Body of pancreas (tissue), 4 donors: ENCODE results near the gene ATIC. TPM values are rescaled to one million over a fixed set of nuclear protein-coding genes. Genes with fewer than 3 reads are reported as not detected.
"Not testable (repeated sequence)": the region's sequence is repeated elsewhere in the genome, so short reads cannot be mapped to it uniquely, and the experiment has no call there.

ENCODE experiments used
- ATAC-seq: fragments of 150-250 bp; one replicate; pipeline ENCODE4 v1.9.1; 2016
- DNase-seq, 4 donors: peaks; one replicate each; pipeline ENCODE4 v3.0.0-alpha.2; 2019
- H3K27ac ChIP-seq, 4 donors: fragments of 200-600 bp; sonication (generic); 1 replicate in 3 of 4; 2 replicates in 1 of 4; pipeline versions ENCODE4 v1.5.1 to v1.6.1; 2016 to 2019; ENCODE audit warnings: mild to moderate bottlenecking in 1 of 4, mixed read lengths in 1 of 4, moderate library complexity in 1 of 4
- H3K27me3 ChIP-seq, 2 donors: fragments of 200-600 bp; sonication (generic); one replicate each; pipeline ENCODE4 v1.6.0; 2016; ENCODE audit warnings: mild to moderate bottlenecking in 1 of 2
- H3K36me3 ChIP-seq, 2 donors: fragments of 200-600 bp; sonication (generic); replicated peaks in 1 of 2; 2 replicates each; pipeline ENCODE4 v1.5.1; 2016; ENCODE audit warnings: low read depth in 2 of 2; ENCODE audit not compliant: insufficient read depth in 1 of 2
- H3K4me1 ChIP-seq: fragments of 200-600 bp; sonication (generic); one replicate; pipeline ENCODE4 v1.6.0; 2016
- H3K4me3 ChIP-seq, 2 donors: fragments of 200-600 bp; sonication (generic); 1 replicate in 1 of 2; 2 replicates in 1 of 2; pipeline ENCODE4 v1.5.1; 2016 to 2019
- H3K9me3 ChIP-seq, 3 donors: fragments of 200-600 bp; sonication (generic); 1 replicate in 2 of 3; 2 replicates in 1 of 3; pipeline ENCODE4 v1.5.1; 2016
- CTCF ChIP-seq, 7 experiments: fragments of 450-650 bp in 4 of 7; fragments of 200-600 bp in 3 of 7; sonication (generic) in 3 of 7; IDR thresholded peaks; one replicate each; pipeline ENCODE4 v1.5.1; 2016 to 2019; ENCODE audit warnings: antibody characterized with exemption in 7 of 7
- POLR2A ChIP-seq, 3 donors: fragments of 450-650 bp; IDR thresholded peaks; one replicate each; pipeline ENCODE4 v1.6.1; 2016; ENCODE audit warnings: antibody characterized with exemption in 3 of 3, mild to moderate bottlenecking in 2 of 3
- WGBS, 2 donors: methylation state at CpG; one replicate each; pipeline ENCODE4 v1.1.5; 2017; 5-methylcytosine and 5-hydroxymethylcytosine counted together
- intact Hi-C: fragments of 100-400 bp; cut with DNase I; formaldehyde crosslinking; loops from one replicate; pipeline ENCODE4 v1.15.1; 2023
- total RNA-seq, 2 donors: library from RNA; depleted of rRNA; stranded (reverse); fragments of >200 nt; gene quantifications; one replicate each; pipeline ENCODE4 v1.1.0, GENCODE V29; 2016

The ATIC gene
- total RNA-seq, 2 donors from 2014 or later = 30.3 to 38.1 TPM

GRCh38 chr2:215358891-215359575 is 47.2 kb downstream of the ATIC start:
- no peak for DNase-seq
- intact Hi-C loops = no loop called here
- no peaks in the 10 kb centered on the region for H3K9me3 ChIP-seq
- H3K4me1 ChIP-seq = no peaks in the 10 kb centered on the region
- H3K27me3 ChIP-seq = no peaks in the 10 kb centered on the region
- no peak for TF ChIP-seq CTCF (IDR thresholded peaks at IDR 0.05)
- TF ChIP-seq POLR2A (IDR thresholded peaks at IDR 0.05) = no peak
- 89 to 93% methylated on average over 15 of the region's 15 CpGs for WGBS, 2 donors
- no peak overlapping the region for H3K4me3 ChIP-seq
- ATAC-seq = no peak
- no peak overlapping the region for H3K27ac ChIP-seq
- no peaks in the 10 kb centered on the region for H3K36me3 ChIP-seq

- Histone ChIP-seq H3K27ac (no peak overlapping the region), H3K27me3 (no peaks in the 10 kb centered on the region), H3K4me1 (no peaks in the 10 kb centered on the region), H3K9me3 (no peaks in the 10 kb centered on the region), H3K4me3 (no peak overlapping the region), H3K36me3 (peaks cover 0 to under 1% of the 10 kb centered on the region in 2 donors)
- 86 to 97% methylated on average over 1 of the region's 1 CpG for WGBS, 2 donors
- ATAC-seq (no peak), DNase-seq (no peak)
- TF ChIP-seq CTCF (IDR thresholded peaks at IDR 0.05) (no peak), POLR2A (IDR thresholded peaks at IDR 0.05) (no peak)
- intact Hi-C loops = no loop called here
Observed at GRCh38 chr2:215359576-215359922, 47.7 kb downstream of the ATIC start.

- H3K4me3 ChIP-seq, H3K27me3 ChIP-seq, DNase-seq, ATAC-seq, H3K4me1 ChIP-seq, intact Hi-C loops, H3K36me3 ChIP-seq, H3K9me3 ChIP-seq, H3K27ac ChIP-seq: not testable (repeated sequence)
- WGBS, 2 donors = 98 to 100% methylated on average over 3 of the region's 3 CpGs
Observed at GRCh38 chr2:215360059-215360458, 48.2 kb downstream of the ATIC start.

- no peak overlapping the region for H3K27ac ChIP-seq
- 85 to 94% methylated on average over 2 of the region's 2 CpGs for WGBS, 2 donors
- no peaks in the 10 kb centered on the region for H3K4me1 ChIP-seq
- intact Hi-C loops = no loop called here
- H3K4me3 ChIP-seq = no peak overlapping the region
- H3K27me3 ChIP-seq = no peaks in the 10 kb centered on the region
- no peak for DNase-seq
- no peaks in the 10 kb centered on the region for H3K9me3 ChIP-seq
- no peak for TF ChIP-seq POLR2A (IDR thresholded peaks at IDR 0.05)
- TF ChIP-seq CTCF (IDR thresholded peaks at IDR 0.05) = no peak
- no peak for ATAC-seq
- peaks cover 0 to 3% of the 10 kb centered on the region in 2 donors for H3K36me3 ChIP-seq
Observed at GRCh38 chr2:215360596-215360995, 48.7 kb downstream of the ATIC start.

GRCh38 chr2:215361211-215361875 is 49.5 kb downstream of the ATIC start:
- intact Hi-C loops = no loop called here
- no peak for DNase-seq
- Histone ChIP-seq H3K4me1 (no peaks in the 10 kb centered on the region), H3K27ac (no peak overlapping the region), H3K36me3 (peaks cover 0 to 3% of the 10 kb centered on the region in 2 donors), H3K4me3 (no peak overlapping the region), H3K9me3 (no peaks in the 10 kb centered on the region), H3K27me3 (no peaks in the 10 kb centered on the region)
- no peak for ATAC-seq
- 93% methylated on average over 4 of the region's 4 CpGs for WGBS, 2 donors
- TF ChIP-seq CTCF (IDR thresholded peaks at IDR 0.05) (no peak), POLR2A (IDR thresholded peaks at IDR 0.05) (no peak)
